Ascending aorta (tissue), 2 donors: ENCODE results near the gene ACTL6B. TPM values are rescaled to one million over a fixed set of nuclear protein-coding genes. Genes with fewer than 3 reads are reported as not detected.

Source experiments
- DNase-seq, 2 donors: peaks; one replicate each; pipeline ENCODE4 v3.0.0-alpha.2; 2019; ENCODE audit warnings: low spot score in 2 of 2
- H3K27ac ChIP-seq, 2 donors: fragments of 200-600 bp; sonication (generic); one replicate each; pipeline ENCODE4 v1.5.1; 2016 to 2017; ENCODE audit warnings: mild to moderate bottlenecking in 1 of 2
- H3K27me3 ChIP-seq: fragments of 200-600 bp; sonication (generic); one replicate; pipeline ENCODE4 v1.5.1; 2017
- H3K36me3 ChIP-seq, 2 donors: fragments of 200-600 bp; sonication (generic); one replicate each; pipeline ENCODE4 v1.5.1; 2016
- H3K4me1 ChIP-seq, 2 donors: fragments of 200-600 bp; sonication (generic); one replicate each; pipeline ENCODE4 v1.5.1; 2016 to 2017; ENCODE audit warnings: mild to moderate bottlenecking in 1 of 2
- H3K4me3 ChIP-seq, 2 donors: fragments of 200-600 bp; sonication (generic); one replicate each; pipeline ENCODE4 v1.5.1; 2016 to 2017; ENCODE audit warnings: mild to moderate bottlenecking in 1 of 2
- H3K9me3 ChIP-seq, 2 donors: fragments of 200-600 bp; sonication (generic); one replicate each; pipeline ENCODE4 v1.5.1; 2016
- intact Hi-C: fragments of 100-400 bp; cut with DNase I; formaldehyde crosslinking; loops from one replicate; pipeline ENCODE4 v1.15.1; 2023
- total RNA-seq: library from RNA; depleted of rRNA; stranded (reverse); fragments of >200 nt; gene quantifications from one replicate; pipeline ENCODE4 v1.1.0, GENCODE V29; 2016
- TF ChIP-seq, protein P1 (sequence below), 3 experiments: fragments of 200-600 bp in 2 of 3; fragments of 450-650 bp in 1 of 3; sonication (generic) in 2 of 3; IDR thresholded peaks; one replicate each; pipeline ENCODE4 v1.5.1; 2016 to 2019; ENCODE audit warnings: antibody characterized with exemption in 3 of 3, mild to moderate bottlenecking in 1 of 3, moderate library complexity in 1 of 3

The ACTL6B gene
- total RNA-seq, 1 donor from 2014 or later = not detected

DNA sequence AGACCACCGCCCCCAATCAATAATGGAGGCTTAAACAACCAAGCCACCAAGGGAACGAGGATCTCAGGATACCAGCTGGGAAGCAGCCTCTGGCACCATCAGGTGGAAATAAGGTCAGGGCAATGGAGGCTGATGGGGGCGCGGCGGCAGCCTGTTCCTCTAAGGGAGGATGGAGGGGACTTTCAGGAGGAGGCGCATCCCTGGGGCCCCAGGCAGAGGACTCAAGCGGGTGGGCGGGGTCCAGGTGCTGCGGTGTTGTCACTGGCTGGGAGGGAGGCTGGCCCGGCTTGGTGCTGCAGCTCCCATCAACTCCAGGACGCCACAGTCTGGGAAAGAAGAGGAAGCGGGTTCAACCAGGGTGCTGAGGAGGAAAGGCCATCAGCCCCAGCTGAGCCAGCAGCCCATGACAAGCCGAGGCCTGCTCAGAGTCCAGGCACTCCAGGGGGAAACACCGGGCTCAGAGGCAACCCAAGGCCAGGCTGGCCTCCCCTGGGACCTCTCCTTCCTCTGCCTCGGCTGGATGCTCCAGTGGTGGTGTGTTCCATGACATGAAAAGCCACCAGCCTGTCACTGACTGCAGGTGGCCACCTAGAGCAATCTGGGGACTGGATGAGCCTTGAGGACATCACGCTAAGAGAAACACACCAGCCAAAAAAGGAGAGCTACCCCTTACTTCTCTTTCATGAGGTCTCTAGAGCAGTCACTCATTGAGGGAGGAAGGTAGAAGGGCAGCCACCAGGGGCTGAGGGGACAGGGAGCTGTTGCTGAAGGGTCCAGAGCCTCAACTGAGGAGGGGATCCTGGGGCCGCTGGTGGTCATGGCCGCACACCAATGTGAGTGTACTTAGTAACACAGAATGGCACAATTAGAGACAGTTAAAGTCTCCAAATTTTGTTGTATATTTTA lies 33.2 kb upstream of the ACTL6B start:
- Histone ChIP-seq H3K27ac (no peak overlapping the region), H3K36me3 (peaks cover 45 to 46% of the 10 kb centered on the region in 2 donors), H3K4me1 (peaks cover 10 to 27% of the 10 kb centered on the region in 2 donors), H3K4me3 (no peak overlapping the region), H3K9me3 (no peaks in the 10 kb centered on the region), H3K27me3 (no peaks in the 10 kb centered on the region)
- DNase-seq = no peak
- intact Hi-C loops = loop anchor here (5.0 to 10.0 kb wide), 5 partner anchors 57 to 535 kb away; partner anchors contain the start of genes MOSPD3, NYAP1 and TRAPPC14
- TF ChIP-seq, protein P1, sequence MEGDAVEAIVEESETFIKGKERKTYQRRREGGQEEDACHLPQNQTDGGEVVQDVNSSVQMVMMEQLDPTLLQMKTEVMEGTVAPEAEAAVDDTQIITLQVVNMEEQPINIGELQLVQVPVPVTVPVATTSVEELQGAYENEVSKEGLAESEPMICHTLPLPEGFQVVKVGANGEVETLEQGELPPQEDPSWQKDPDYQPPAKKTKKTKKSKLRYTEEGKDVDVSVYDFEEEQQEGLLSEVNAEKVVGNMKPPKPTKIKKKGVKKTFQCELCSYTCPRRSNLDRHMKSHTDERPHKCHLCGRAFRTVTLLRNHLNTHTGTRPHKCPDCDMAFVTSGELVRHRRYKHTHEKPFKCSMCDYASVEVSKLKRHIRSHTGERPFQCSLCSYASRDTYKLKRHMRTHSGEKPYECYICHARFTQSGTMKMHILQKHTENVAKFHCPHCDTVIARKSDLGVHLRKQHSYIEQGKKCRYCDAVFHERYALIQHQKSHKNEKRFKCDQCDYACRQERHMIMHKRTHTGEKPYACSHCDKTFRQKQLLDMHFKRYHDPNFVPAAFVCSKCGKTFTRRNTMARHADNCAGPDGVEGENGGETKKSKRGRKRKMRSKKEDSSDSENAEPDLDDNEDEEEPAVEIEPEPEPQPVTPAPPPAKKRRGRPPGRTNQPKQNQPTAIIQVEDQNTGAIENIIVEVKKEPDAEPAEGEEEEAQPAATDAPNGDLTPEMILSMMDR (IDR thresholded peaks at IDR 0.05) = no peak

DNA sequence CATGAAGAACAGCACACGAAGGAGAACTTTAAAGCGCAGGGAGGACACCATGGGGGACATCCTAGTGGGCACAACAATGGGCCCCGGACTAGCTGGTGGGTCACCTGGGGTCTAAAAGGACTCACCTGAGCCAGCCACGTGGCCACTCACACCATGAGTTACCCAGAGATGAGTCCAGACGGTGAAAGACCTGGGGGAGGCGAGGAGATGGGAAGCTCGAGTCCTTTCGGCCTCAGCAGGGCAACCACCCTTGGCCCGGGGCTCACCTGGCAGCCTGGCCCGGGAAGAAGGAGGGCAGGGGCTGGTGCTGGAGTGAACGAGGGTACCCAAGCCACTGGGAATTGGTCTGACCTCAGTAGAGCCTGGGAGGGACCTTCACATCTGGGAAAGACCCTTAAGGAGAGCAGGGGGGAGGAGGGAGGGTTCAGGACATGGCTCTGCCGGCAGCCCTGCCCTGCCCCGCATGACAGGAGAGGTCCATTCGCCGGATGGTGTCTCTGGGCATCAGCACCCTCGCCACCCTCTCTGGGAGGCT lies 32.1 kb upstream of the ACTL6B start:
- TF ChIP-seq, protein P1 (IDR thresholded peaks at IDR 0.05) = no peak

GRCh38 chr7:100687751-100688300 lies 31.6 kb upstream of the ACTL6B start:
- Histone ChIP-seq H3K9me3 (no peaks in the 10 kb centered on the region), H3K27me3 (no peaks in the 10 kb centered on the region), H3K4me1 (peaks cover 10 to 24% of the 10 kb centered on the region in 2 donors), H3K27ac (no peak overlapping the region), H3K36me3 (peaks cover 62 to 63% of the 10 kb centered on the region in 2 donors), H3K4me3 (no peak overlapping the region)
- TF ChIP-seq, protein P1 (IDR thresholded peaks at IDR 0.05) = no peak
- intact Hi-C loops = no loop called here
- no peak for DNase-seq

More for the DNA sequence above, 32.1 kb upstream of the ACTL6B start:
- intact Hi-C loops = no loop called here
- no peak overlapping the region for H3K4me3 ChIP-seq
- H3K4me1 ChIP-seq = peaks cover 10 to 26% of the 10 kb centered on the region in 2 donors
- no peak overlapping the region for H3K27ac ChIP-seq
- H3K9me3 ChIP-seq = no peaks in the 10 kb centered on the region
- DNase-seq = no peak
- H3K27me3 ChIP-seq = no peaks in the 10 kb centered on the region
- peaks cover 56 to 57% of the 10 kb centered on the region in 2 donors for H3K36me3 ChIP-seq

- H3K4me3 ChIP-seq = no peak overlapping the region
- no peaks in the 10 kb centered on the region for H3K9me3 ChIP-seq
- peaks cover 5 to 18% of the 10 kb centered on the region in 2 donors for H3K4me1 ChIP-seq
- DNase-seq = no peak
- H3K36me3 ChIP-seq = peaks cover 67 to 69% of the 10 kb centered on the region in 2 donors
- no peak overlapping the region for H3K27ac ChIP-seq
- TF ChIP-seq, protein P1 (IDR thresholded peaks at IDR 0.05) = no peak
- H3K27me3 ChIP-seq = no peaks in the 10 kb centered on the region
- intact Hi-C loops = no loop called here
These were observed 31.0 kb upstream of the ACTL6B start for GRCh38 chr7:100687261-100687660.

- H3K27me3 ChIP-seq = no peaks in the 10 kb centered on the region
- H3K4me1 ChIP-seq = peaks cover under 1 to 14% of the 10 kb centered on the region in 2 donors
- no peaks in the 10 kb centered on the region for H3K9me3 ChIP-seq
- H3K27ac ChIP-seq = no peak overlapping the region
- no peak overlapping the region for H3K4me3 ChIP-seq
- TF ChIP-seq, protein P1 (IDR thresholded peaks at IDR 0.05) = no peak
- intact Hi-C loops = no loop called here
- no peak for DNase-seq
- peaks cover 71 to 73% of the 10 kb centered on the region in 2 donors for H3K36me3 ChIP-seq
These were observed 30.6 kb upstream of the ACTL6B start for GRCh38 chr7:100686822-100687211.
